ENCODE data around the gene PBRM1.

Gene PBRM1

GRCh38 chr3:52503788-52504424 is 181.8 kb downstream of the PBRM1 start:
- DNase-seq = no peak

- no peak for DNase-seq
These were observed 182.8 kb downstream of the PBRM1 start for GRCh38 chr3:52502808-52503350.

- DNase-seq = no peak
These were observed 183.7 kb downstream of the PBRM1 start for GRCh38 chr3:52502001-52502400.

- DNase-seq = no peak
These were observed 184.7 kb downstream of the PBRM1 start for GRCh38 chr3:52501046-52501445.

- DNase-seq = no peak
These were observed 187.3 kb downstream of the PBRM1 start for GRCh38 chr3:52498137-52499054.

- DNase-seq = no peak
These were observed 189.7 kb downstream of the PBRM1 start for GRCh38 chr3:52495777-52496602.
